Small intestine (tissue), 7 donors: ENCODE results near the gene OFD1. TPM values are rescaled to one million over a fixed set of nuclear protein-coding genes. Genes with fewer than 3 reads are reported as not detected.

Experiments used
- DNase-seq, 2 donors: peaks; one replicate each; pipeline versions ENCODE4 v3.0.0 to v3.0.0-alpha.2; 2013
- FAIRE-seq: peaks from 2 replicates; lab custom pipeline; 2012; peaks lifted over from hg19 to GRCh38; lab: Jason Lieb, UNC
- H3K27ac ChIP-seq, 3 donors: one replicate each; pipeline ENCODE4 v1.5.1; 2013; ENCODE audit warnings: low read length in 2 of 3, mild to moderate bottlenecking in 2 of 3, control low read depth in 1 of 3, inconsistent platforms in 1 of 3, low read depth in 1 of 3, moderate library complexity in 1 of 3
- H3K27me3 ChIP-seq, 3 donors: one replicate each; pipeline ENCODE4 v1.6.1; 2013; ENCODE audit warnings: low read length in 3 of 3, inconsistent platforms in 1 of 3; ENCODE audit not compliant: control insufficient read depth in 3 of 3, insufficient read depth in 3 of 3
- H3K36me3 ChIP-seq, 3 donors: one replicate each; pipeline ENCODE4 v1.6.1; 2013; ENCODE audit warnings: low read length in 3 of 3, inconsistent platforms in 1 of 3, low read depth in 1 of 3, mild to moderate bottlenecking in 1 of 3, moderate library complexity in 1 of 3; ENCODE audit not compliant: control insufficient read depth in 3 of 3, insufficient read depth in 2 of 3
- H3K4me1 ChIP-seq, 3 donors: one replicate each; pipeline ENCODE4 v1.6.1; 2013; ENCODE audit warnings: low read length in 2 of 3, inconsistent platforms in 1 of 3, low read depth in 1 of 3, mild to moderate bottlenecking in 1 of 3, moderate library complexity in 1 of 3; ENCODE audit not compliant: control insufficient read depth in 3 of 3, insufficient read depth in 2 of 3
- H3K4me3 ChIP-seq, 3 donors: one replicate each; pipeline ENCODE4 v1.5.1; 2013; ENCODE audit warnings: low read length in 3 of 3, control low read depth in 1 of 3, inconsistent platforms in 1 of 3, low read depth in 1 of 3, mild to moderate bottlenecking in 1 of 3, moderate library complexity in 1 of 3
- H3K9me3 ChIP-seq, 2 donors: one replicate each; pipeline ENCODE4 v1.6.1; 2013; ENCODE audit warnings: low read depth in 1 of 2, low read length in 1 of 2; ENCODE audit not compliant: control insufficient read depth in 2 of 2, insufficient read depth in 1 of 2
- WGBS, 3 donors: extraction: QIAGEN DNeasy Blood & Tissue Kit; methylation state at CpG; one replicate each; pipeline ENCODE4 v1.1.7; 2013; 5-methylcytosine and 5-hydroxymethylcytosine counted together
- polyA plus RNA-seq, 4 donors: library from polyadenylated mRNA; stranded (reverse) in 3 of 4; unstranded in 1 of 4; fragments of 200-250 nt in 3 of 4; fragments of 120-200 nt in 1 of 4; gene quantifications; one replicate each; pipeline versions ENCODE4 v1.2.1 to v1.2.3, GENCODE V29; 2013
- donor health status: healthy with polysubstance abuse.
- donor health status: control.
- donor health status: control.
- donor health status: Bipolar disorder and iron deficiency.
- donor health status: healthy.

Gene OFD1
- polyA plus RNA-seq, 4 donors: 18.3 to 71.3 (median 53.6) TPM

- no peak within 1 kb of the TSS for H3K27ac ChIP-seq
- no peak within 1 kb of the TSS for H3K4me3 ChIP-seq
- peaks cover 0 to 4% (median 3%) of the 10 kb centered on the region in 3 donors for H3K27me3 ChIP-seq
- WGBS, 3 donors: 26 to 49% (median 33%) methylated on average over 18 to 19 of the region's 19 CpGs
- no peaks in the 10 kb centered on the region for H3K9me3 ChIP-seq
- no peaks in the 10 kb centered on the region for H3K4me1 ChIP-seq
- no peaks in the 10 kb centered on the region for H3K36me3 ChIP-seq
- DNase-seq: no peak
- FAIRE-seq: no peak
These were observed 82.4 kb downstream of the OFD1 start, which contains the start of gene GPM6B for GRCh38 chrX:13816643-13817627. Gene GPM6B, minus strand, starts transcription at chrX:13817093. Its CDS starts 189 bp downstream, at chrX:13816904.

Other genes starting within 250 kb of the OFD1 start
- gene EGFL6, start 165.1 kb upstream of the OFD1 start, polyA plus RNA-seq: under 1 TPM in 2 of 4 donors, not detected in 2; 0.69 to 0.72 TPM
- 1 to 10 TPM; 1.4 to 3.2 (median 1.9) TPM for gene TCEANC, start 81.6 kb upstream of the OFD1 start, polyA plus RNA-seq
- gene RAB9A, start 45.6 kb upstream of the OFD1 start, polyA plus RNA-seq: 10 to 100 TPM; 16.5 to 32.4 (median 25.1) TPM
- gene TRAPPC2, start 128 bp upstream of the OFD1 start, polyA plus RNA-seq: 10 to 100 TPM in 1 of 4 donors, 1 to 10 TPM in 3; 6.4 to 14.5 (median 7.7) TPM
- gene GPM6B, start 82.3 kb downstream of the OFD1 start, polyA plus RNA-seq: 1 to 10 TPM in 3 of 4 donors, under 1 TPM in 1; 0.54 to 4.9 (median 2.9) TPM